PC-9 (cell line): ENCODE measurements around the gene BLZF1.

Experiments used
- CTCF ChIP-seq: fragments of 200-600 bp; sonication (generic); conservative IDR thresholded peaks from 2 replicates; pipeline ENCODE4 v1.6.1; 2017; ENCODE audit warnings: mixed run types, antibody characterized with exemption, mild to moderate bottlenecking, moderate library complexity
- EZH2 ChIP-seq: fragments of 200-600 bp; sonication (generic); IDR thresholded peaks from 2 replicates; pipeline ENCODE4 v1.8.0; 2017; ENCODE audit warnings: antibody characterized with exemption, low read depth

- TF ChIP-seq CTCF (no peak), EZH2 (no peak)
Measured at GRCh38 chr1:169338617-169339016, 29.4 kb upstream of the BLZF1 start.
